MM.1S (cell line): ENCODE measurements around the gene LIPH.

Experiments used
- DNase-seq: peaks from one replicate; pipeline ENCODE4 v3.0.0-alpha.2; 2015
- H2AFZ ChIP-seq: fragments of 300-600 bp; sonication (generic); 2 replicates; pipeline ENCODE4 v1.6.0; 2016; ENCODE audit warnings: antibody characterized with exemption, low read length
- H3F3A ChIP-seq: fragments of 300-600 bp; sonication (generic); 2 replicates; pipeline ENCODE4 v1.6.1; 2016; ENCODE audit warnings: mild to moderate bottlenecking, antibody characterized with exemption, low read length, moderate library complexity, mixed read lengths; ENCODE audit not compliant: insufficient read depth
- H3K27ac ChIP-seq: fragments of 300-600 bp; sonication (generic); 2 replicates; pipeline ENCODE4 v1.5.1; 2016; ENCODE audit warnings: mild to moderate bottlenecking, low read length
- H3K27me3 ChIP-seq: fragments of 300-600 bp; sonication (generic); replicated peaks from 2 replicates; pipeline ENCODE4 v1.6.0; 2016; ENCODE audit warnings: low read length; ENCODE audit not compliant: insufficient read depth
- H3K36me3 ChIP-seq: fragments of 300-600 bp; sonication (generic); replicated peaks from 2 replicates; pipeline ENCODE4 v1.6.1; 2016; ENCODE audit warnings: mild to moderate bottlenecking, low read length, mixed read lengths; ENCODE audit not compliant: insufficient read depth
- H3K4me1 ChIP-seq: fragments of 300-600 bp; sonication (generic); 2 replicates; pipeline ENCODE4 v1.6.1; 2016; ENCODE audit warnings: low read length, mixed read lengths
- H3K4me2 ChIP-seq: fragments of 300-600 bp; sonication (generic); 2 replicates; pipeline ENCODE4 v1.6.0; 2016; ENCODE audit warnings: low read depth, low read length
- H3K4me3 ChIP-seq: fragments of 300-600 bp; sonication (generic); 2 replicates; pipeline ENCODE4 v1.5.1; 2016; ENCODE audit warnings: low read length, mixed read lengths
- H3K79me2 ChIP-seq: fragments of 300-600 bp; sonication (generic); 2 replicates; pipeline ENCODE4 v1.6.1; 2016; ENCODE audit warnings: mixed run types, low read length, mixed read lengths
- H3K9ac ChIP-seq: fragments of 300-600 bp; sonication (generic); 2 replicates; pipeline ENCODE4 v1.6.1; 2016; ENCODE audit warnings: low read length, mixed read lengths
- H3K9me2 ChIP-seq: fragments of 300-600 bp; sonication (generic); replicated peaks from 2 replicates; pipeline ENCODE4 v1.6.1; 2016; ENCODE audit warnings: mild to moderate bottlenecking, low read length, mixed read lengths; ENCODE audit not compliant: insufficient read depth
- H3K9me3 ChIP-seq: fragments of 300-600 bp; sonication (generic); replicated peaks from 2 replicates; pipeline ENCODE4 v1.6.1; 2016; ENCODE audit warnings: mild to moderate bottlenecking, low read length, mixed read lengths; ENCODE audit not compliant: insufficient read depth
- H4K20me1 ChIP-seq: fragments of 300-600 bp; sonication (generic); 2 replicates; pipeline ENCODE4 v1.6.1; 2016; ENCODE audit warnings: mild to moderate bottlenecking, low read length, moderate library complexity, mixed read lengths; ENCODE audit not compliant: insufficient read depth
- CTCF ChIP-seq: fragments of 300-600 bp; sonication (generic); IDR thresholded peaks from 2 replicates; pipeline ENCODE4 v1.5.1; 2016; ENCODE audit warnings: antibody characterized with exemption, low read length, mixed read lengths
- EZH2 ChIP-seq: fragments of 300-600 bp; sonication (generic); optimal IDR thresholded peaks from 2 replicates; pipeline ENCODE3; 2017; ENCODE audit warnings: low read depth, mild to moderate bottlenecking, antibody characterized with exemption, low read length, mixed read lengths
- EZH2phosphoT487 ChIP-seq: fragments of 300-600 bp; sonication (generic); IDR thresholded peaks from 2 replicates; pipeline ENCODE4 v1.6.1; 2018; ENCODE audit warnings: antibody characterized with exemption, low read length

LIPH gene

DNA sequence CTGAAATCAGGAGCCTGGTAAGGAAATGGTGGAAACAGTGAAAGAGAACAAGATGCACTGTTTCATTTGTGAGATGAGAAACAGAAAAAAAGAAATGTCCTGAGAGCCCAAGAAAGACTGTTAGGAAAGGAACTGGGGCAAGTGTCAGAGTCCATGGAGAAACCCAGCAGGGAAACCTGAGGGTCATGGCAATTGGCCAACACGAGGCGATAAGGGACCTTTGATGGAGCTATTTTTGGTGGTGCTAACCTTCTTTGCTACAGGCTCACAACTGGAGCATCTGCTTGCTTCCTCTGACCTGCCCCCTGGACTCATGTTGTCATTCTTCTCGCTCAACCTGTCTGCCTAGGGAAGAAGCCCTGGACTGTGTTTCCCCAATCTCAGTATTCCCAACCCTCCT is 49.4 kb downstream of the LIPH start:
- Histone ChIP-seq H3K4me2 (no peak overlapping the region), H3K9ac (no peak overlapping the region), H3K36me3 (no peaks in the 10 kb centered on the region), H3K9me3 (no peaks in the 10 kb centered on the region), H3K27me3 (no peaks in the 10 kb centered on the region), H4K20me1 (no peaks in the 10 kb centered on the region), H3K9me2 (no peaks in the 10 kb centered on the region), H3K79me2 (peaks cover 7% of the 10 kb centered on the region), H3K4me3 (no peak overlapping the region), H3F3A (peaks cover 7% of the 10 kb centered on the region), H3K27ac (no peak overlapping the region), H3K4me1 (no peaks in the 10 kb centered on the region), H2AFZ (no peak overlapping the region)
- no peak for DNase-seq
- no peak for TF ChIP-seq CTCF
- no peak for TF ChIP-seq EZH2phosphoT487
- no peak for TF ChIP-seq EZH2

- Histone ChIP-seq H3K27ac (peak within 1 kb of the TSS; percentile 82), H3K4me2 (peak within 1 kb of the TSS; percentile 67), H3K36me3 (peaks cover 2% of the 10 kb centered on the region; the same call in 1 of the 2 replicates), H3K9me3 (no peaks in the 10 kb centered on the region), H3K27me3 (no peaks in the 10 kb centered on the region), H3K9ac (peak within 1 kb of the TSS; percentile 90), H2AFZ (peak within 1 kb of the TSS; percentile 92), H3K4me1 (peaks cover 22% of the 10 kb centered on the region), H4K20me1 (no peaks in the 10 kb centered on the region), H3K9me2 (no peaks in the 10 kb centered on the region), H3K4me3 (peak within 1 kb of the TSS; percentile 92), H3K79me2 (peaks cover 44% of the 10 kb centered on the region), H3F3A (peaks cover 7% of the 10 kb centered on the region)
- peak; percentile 96 for DNase-seq
- no peak for TF ChIP-seq EZH2
- TF ChIP-seq EZH2phosphoT487 = no peak
- no peak for TF ChIP-seq CTCF
Observed at GRCh38 chr3:185498503-185499396, 53.6 kb downstream of the LIPH start, which contains the start of gene TMEM41A. TSS of gene TMEM41A (minus strand) at chr3:185499035. CDS start at chr3:185498961, 74 bp downstream.

DNA sequence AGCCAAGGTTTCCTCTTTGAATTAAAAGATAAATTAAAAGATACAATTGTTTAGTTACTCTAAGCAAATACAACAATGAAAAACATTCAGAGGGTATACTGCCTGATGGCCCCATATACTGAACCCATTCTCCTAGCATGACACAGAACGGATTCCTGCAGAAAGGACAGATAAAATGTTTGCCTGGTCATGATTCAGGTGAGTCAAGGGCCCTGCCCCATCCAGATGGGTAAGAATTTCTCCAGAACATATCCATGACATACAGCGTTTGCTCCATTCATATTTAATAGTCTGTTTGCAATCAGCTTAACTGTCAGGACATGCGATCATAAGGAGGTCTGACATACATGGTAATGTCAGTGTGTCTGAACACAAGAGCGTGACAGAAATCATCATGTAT is 62.1 kb downstream of the LIPH start:
- Histone ChIP-seq H3K4me2 (no peak overlapping the region), H3K27ac (no peak overlapping the region), H3K9me2 (no peaks in the 10 kb centered on the region), H3F3A (no peaks in the 10 kb centered on the region), H4K20me1 (no peaks in the 10 kb centered on the region), H3K27me3 (no peaks in the 10 kb centered on the region), H3K4me1 (no peaks in the 10 kb centered on the region), H3K4me3 (no peak overlapping the region), H3K79me2 (peaks cover 9% of the 10 kb centered on the region), H3K9ac (no peak overlapping the region), H3K9me3 (no peaks in the 10 kb centered on the region), H3K36me3 (peaks cover 13% of the 10 kb centered on the region), H2AFZ (no peak overlapping the region)
- DNase-seq = no peak
- TF ChIP-seq CTCF (no peak), EZH2 (no peak), EZH2phosphoT487 (no peak)
